Stimulated activated CD4-positive, alpha-beta T cell treated with anti-CD3 and anti-CD28 coated beads, Interleukin-2, amount 100 ng/mL, for 24 hours (primary cell): ENCODE results near the gene DEF6.
"Not testable (repeated sequence)": the region's sequence is repeated elsewhere in the genome, so short reads cannot be mapped to it uniquely, and the experiment has no call there.

ENCODE experiments used
- DNase-seq, 2 donors: peaks; one replicate each; pipeline ENCODE4 v3.0.0-alpha.2; 2020

Gene DEF6

GRCh38 chr6:35311390-35312075, 13.9 kb downstream of the DEF6 start:
- peak; percentile 48 to 50 for DNase-seq

GRCh38 chr6:35312076-35312800, 14.6 kb downstream of the DEF6 start:
- no peak for DNase-seq

- no peak for DNase-seq
These were observed 15.2 kb downstream of the DEF6 start for GRCh38 chr6:35312807-35313206.

GRCh38 chr6:35317483-35318195, 20.0 kb downstream of the DEF6 start:
- DNase-seq = no peak

GRCh38 chr6:35318196-35319171, 20.9 kb downstream of the DEF6 start:
- no peak for DNase-seq

- no peak for DNase-seq
These were observed 21.9 kb downstream of the DEF6 start for GRCh38 chr6:35319346-35320030.

GRCh38 chr6:35320031-35320410, 22.4 kb downstream of the DEF6 start:
- no peak for DNase-seq

- DNase-seq = no peak
These were observed 23.5 kb downstream of the DEF6 start for GRCh38 chr6:35321091-35321490.

GRCh38 chr6:35327349-35328027, 29.9 kb downstream of the DEF6 start:
- DNase-seq = peak; percentile 74 to 78

GRCh38 chr6:35328108-35328723, 30.6 kb downstream of the DEF6 start:
- no peak for DNase-seq

GRCh38 chr6:35328965-35329364, 31.3 kb downstream of the DEF6 start:
- DNase-seq = not testable (repeated sequence)

- no peak for DNase-seq
These were observed 33.0 kb downstream of the DEF6 start for GRCh38 chr6:35330541-35331119.

GRCh38 chr6:35332074-35332887, 34.7 kb downstream of the DEF6 start:
- DNase-seq = peak; percentile 45 to 62

- DNase-seq = no peak
These were observed 43.9 kb downstream of the DEF6 start for GRCh38 chr6:35341557-35341956.

- DNase-seq = peak; percentile 99
These were observed 44.9 kb downstream of the DEF6 start, which contains the start of gene PPARD for GRCh38 chr6:35342258-35343091. Gene PPARD, plus strand, starts transcription at chr6:35342558. Its CDS starts 68,530 bp downstream, at chr6:35411088.

- DNase-seq = no peak
These were observed 45.6 kb downstream of the DEF6 start for GRCh38 chr6:35343092-35343834.

GRCh38 chr6:35343835-35344550, 46.4 kb downstream of the DEF6 start:
- no peak for DNase-seq
